Aorta (tissue), 5 donors: Measurements from ENCODE around the gene URI1. TPM values are rescaled to one million over a fixed set of nuclear protein-coding genes. Genes with fewer than 3 reads are reported as not detected.
"Not testable (repeated sequence)": the region's sequence is repeated elsewhere in the genome, so short reads cannot be mapped to it uniquely, and the experiment has no call there.

ENCODE experiments used
- ATAC-seq: fragments of 200-7000 bp; cut with Tn5 transposase; one replicate; pipeline ENCODE4 v1.9.1; 2022; ENCODE audit warnings: moderate library complexity; ENCODE audit not compliant: low FRiP score
- DNase-seq, 2 donors: peaks; one replicate each; pipeline ENCODE4 v3.0.0-alpha.2; 2020
- H3K27ac ChIP-seq, 2 donors: one replicate each; pipeline ENCODE4 v1.5.1; 2013; ENCODE audit warnings: low read length in 2 of 2, mild to moderate bottlenecking in 2 of 2, moderate library complexity in 2 of 2, control low read depth in 1 of 2, inconsistent platforms in 1 of 2, low read depth in 1 of 2
- H3K27me3 ChIP-seq, 2 donors: one replicate each; pipeline ENCODE4 v1.6.1; 2013; ENCODE audit warnings: control low read depth in 1 of 2, low read length in 1 of 2, mild to moderate bottlenecking in 1 of 2, moderate library complexity in 1 of 2; ENCODE audit not compliant: insufficient read depth in 2 of 2, control insufficient read depth in 1 of 2
- H3K36me3 ChIP-seq, 2 donors: one replicate each; pipeline ENCODE4 v1.6.1; 2013; ENCODE audit warnings: control low read depth in 1 of 2, low read length in 1 of 2, mild to moderate bottlenecking in 1 of 2; ENCODE audit not compliant: insufficient read depth in 2 of 2, control insufficient read depth in 1 of 2
- H3K4me1 ChIP-seq, 2 donors: one replicate each; pipeline ENCODE4 v1.6.1; 2013; ENCODE audit warnings: low read length in 2 of 2, control low read depth in 1 of 2, mild to moderate bottlenecking in 1 of 2, moderate library complexity in 1 of 2; ENCODE audit not compliant: insufficient read depth in 2 of 2, control insufficient read depth in 1 of 2
- H3K4me3 ChIP-seq, 2 donors: one replicate each; pipeline ENCODE4 v1.5.1; 2013; ENCODE audit warnings: low read length in 2 of 2, control low read depth in 1 of 2, mild to moderate bottlenecking in 1 of 2
- H3K9me3 ChIP-seq: one replicate; pipeline ENCODE4 v1.6.1; 2013; ENCODE audit warnings: mild to moderate bottlenecking, low read length; ENCODE audit not compliant: control insufficient read depth
- WGBS, 2 donors: extraction: QIAGEN DNeasy Blood & Tissue Kit; methylation state at CpG; one replicate each; pipeline ENCODE4 v1.1.7; 2013; 5-methylcytosine and 5-hydroxymethylcytosine counted together
- intact Hi-C, 2 donors: fragments of 100-400 bp; cut with DNase I; formaldehyde crosslinking; loops; one replicate each; pipeline versions ENCODE4 v1.14.2 to v1.15.0; 2022
- polyA plus RNA-seq, 2 donors: library from polyadenylated mRNA; stranded (reverse); fragments of 200-250 nt; gene quantifications; one replicate each; pipeline ENCODE4 v1.2.3, GENCODE V29; 2013
- total RNA-seq, 2 donors: library from RNA; stranded (reverse); fragmentation: NEBNext Ultra II Directional; extraction: Animal tissue kit (Norgen Biotek cat#: 25700); gene quantifications; one replicate each; pipeline ENCODE4 v1.2.1, GENCODE V29; 2021
- donor health status: healthy with polysubstance abuse.
- donor health status: Bipolar disorder and iron deficiency.
- donor health status: DM: no; HTN: no; CAD: no.
- donor health status: DM: no; HTN: no; CAD: no.
- donor health status: DM: yes; HTN: yes; CAD: no.

The URI1 gene
- total and polyA plus RNA-seq, 4 donors = 29.0 to 55.9 (median 44.1) TPM

DNA sequence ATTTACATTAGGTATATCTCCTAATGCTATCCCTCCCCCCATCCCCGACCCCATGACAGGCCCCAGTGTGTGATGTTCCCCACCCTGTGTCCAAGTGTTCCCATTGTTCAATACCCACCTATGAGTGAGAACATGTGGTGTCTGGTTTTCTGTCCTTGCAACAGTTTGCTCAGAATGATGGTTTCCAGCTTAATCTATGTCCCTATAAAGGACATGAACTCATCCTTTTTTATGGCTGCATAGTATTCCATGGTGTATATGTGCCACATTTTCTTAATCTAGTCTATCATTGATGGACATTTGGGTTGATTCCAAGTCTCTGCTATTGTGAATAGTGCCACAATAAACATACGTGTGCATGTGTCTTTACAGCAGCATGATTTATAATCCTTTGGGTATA is 26.2 kb upstream of the URI1 start:
- ATAC-seq, H3K27ac ChIP-seq, intact Hi-C loops, H3K4me1 ChIP-seq, H3K27me3 ChIP-seq, H3K36me3 ChIP-seq, H3K4me3 ChIP-seq, H3K9me3 ChIP-seq, DNase-seq: not testable (repeated sequence)
- 60 to 66% methylated on average over 2 of the region's 2 CpGs for WGBS, 2 donors

DNA sequence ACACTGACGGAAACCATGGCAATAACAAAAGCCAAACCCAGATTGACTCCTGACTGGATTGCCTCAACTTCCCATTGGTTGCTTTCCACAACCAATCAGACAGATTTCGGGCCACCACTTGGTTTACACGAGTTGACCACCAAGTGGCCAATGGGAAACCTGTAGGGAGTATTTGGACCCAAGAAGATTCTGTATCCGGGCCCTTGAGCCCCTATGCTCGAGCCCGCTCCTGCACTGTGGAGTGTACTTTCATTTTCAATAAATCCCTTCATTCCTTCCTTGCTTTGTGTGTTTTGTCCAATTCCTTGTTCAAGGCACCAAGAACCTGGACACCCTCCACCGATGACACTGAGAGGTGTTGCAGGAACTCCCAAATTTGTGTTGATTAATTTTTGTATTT is 24.1 kb upstream of the URI1 start:
- H3K4me1 ChIP-seq = no peaks in the 10 kb centered on the region
- 82 to 85% methylated on average over 7 of the region's 7 CpGs for WGBS, 2 donors
- intact Hi-C loops = no loop called here
- no peak for DNase-seq
- H3K9me3 ChIP-seq = no peaks in the 10 kb centered on the region
- no peaks in the 10 kb centered on the region for H3K27me3 ChIP-seq
- H3K36me3 ChIP-seq = no peaks in the 10 kb centered on the region
- ATAC-seq = no peak
- no peak overlapping the region for H3K4me3 ChIP-seq
- H3K27ac ChIP-seq = no peak overlapping the region

DNA sequence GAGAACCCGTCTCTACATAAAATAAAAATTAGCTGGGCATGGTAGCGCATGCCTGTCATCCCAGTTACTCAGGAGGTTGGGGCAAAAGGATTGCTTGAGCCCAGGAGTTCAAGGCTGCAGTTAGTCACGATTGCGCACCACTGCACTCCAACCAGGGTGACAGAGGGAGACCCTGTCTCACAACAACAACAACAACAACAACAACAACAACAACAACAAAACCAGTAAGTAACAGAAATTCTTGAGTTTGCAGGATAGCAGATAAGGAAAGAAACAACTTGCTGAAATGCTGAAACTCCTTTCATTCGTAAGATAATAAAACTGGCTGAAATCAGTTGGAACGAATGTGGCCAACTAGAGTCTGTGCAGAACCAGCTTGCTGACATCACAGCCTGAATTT is 23.1 kb upstream of the URI1 start:
- Histone ChIP-seq H3K27ac (no peak overlapping the region), H3K36me3 (no peaks in the 10 kb centered on the region), H3K27me3 (no peaks in the 10 kb centered on the region), H3K4me1 (no peaks in the 10 kb centered on the region), H3K4me3 (no peak overlapping the region), H3K9me3 (no peaks in the 10 kb centered on the region)
- intact Hi-C loops = no loop called here
- ATAC-seq (no peak), DNase-seq (no peak)
- 70 to 73% methylated on average over 6 of the region's 6 CpGs for WGBS, 2 donors

DNA sequence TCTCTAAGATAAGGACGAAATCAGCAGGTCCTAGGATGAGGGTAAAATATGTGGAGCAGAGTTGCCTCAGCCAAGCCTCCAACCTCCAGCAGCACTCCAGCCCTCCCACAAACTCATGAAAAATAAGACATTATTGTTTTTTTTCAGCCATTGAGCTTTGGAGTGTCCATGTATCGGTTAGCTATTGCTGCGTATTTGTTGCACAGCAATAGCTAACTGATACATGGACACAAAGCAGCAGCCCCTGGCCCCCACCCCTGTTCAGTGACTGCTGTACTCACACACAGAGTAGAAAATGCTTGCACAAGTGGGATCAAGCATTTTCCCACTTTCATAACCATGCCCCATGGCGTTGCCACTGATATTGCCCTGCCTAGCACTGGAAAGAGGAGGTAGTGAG is 19.1 kb upstream of the URI1 start:
- Histone ChIP-seq H3K27ac (no peak overlapping the region), H3K4me1 (no peaks in the 10 kb centered on the region), H3K4me3 (no peak overlapping the region), H3K36me3 (no peaks in the 10 kb centered on the region), H3K9me3 (no peaks in the 10 kb centered on the region), H3K27me3 (no peaks in the 10 kb centered on the region)
- 84 to 92% methylated on average over 4 of the region's 4 CpGs for WGBS, 2 donors
- intact Hi-C loops = no loop called here
- ATAC-seq = no peak
- DNase-seq = no peak

DNA sequence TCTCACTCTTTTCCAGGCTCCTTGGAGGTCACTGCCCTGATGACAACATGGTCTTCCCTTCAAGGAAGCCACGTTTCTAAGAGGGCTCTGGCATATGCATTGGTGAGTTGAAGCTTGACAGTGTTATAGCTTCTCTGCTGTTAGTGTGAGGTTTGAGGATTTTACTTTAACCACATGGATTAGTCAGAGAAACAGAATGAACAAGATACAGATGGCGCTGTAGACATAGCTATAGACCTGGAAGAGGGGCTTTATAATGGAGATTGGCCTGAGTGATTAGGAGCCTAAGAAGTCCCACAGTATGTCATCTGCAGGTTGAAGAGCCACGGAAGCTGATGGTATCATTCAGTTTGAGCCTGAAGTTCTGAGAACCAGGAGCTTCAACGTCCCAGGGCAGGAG is 18.4 kb upstream of the URI1 start:
- intact Hi-C loops = no loop called here

DNA sequence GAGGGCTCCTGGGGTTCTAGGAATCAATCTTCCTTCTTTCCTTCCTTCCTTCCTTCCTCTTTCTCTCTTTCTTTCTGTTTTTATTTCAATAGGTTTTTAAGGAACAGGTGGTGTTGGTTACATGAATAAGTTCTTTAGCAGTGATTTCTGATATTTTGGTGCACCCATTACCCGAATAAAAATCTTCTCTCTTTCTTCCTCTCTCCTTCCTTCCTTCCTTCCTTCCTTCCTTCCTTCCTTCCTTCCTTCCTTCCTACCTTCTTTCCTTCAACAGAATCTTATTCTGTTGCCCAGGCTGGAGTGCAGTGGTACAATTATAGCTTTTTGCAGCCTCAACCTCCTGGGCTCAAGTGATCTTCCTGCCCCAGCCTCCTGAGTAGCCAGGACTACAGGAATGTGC is 16.0 kb upstream of the URI1 start:
- 67 to 92% methylated on average over 1 of the region's 1 CpG for WGBS, 2 donors
- Histone ChIP-seq H3K27ac (no peak overlapping the region), H3K4me3 (no peak overlapping the region), H3K36me3 (no peaks in the 10 kb centered on the region), H3K4me1 (no peaks in the 10 kb centered on the region), H3K9me3 (no peaks in the 10 kb centered on the region), H3K27me3 (no peaks in the 10 kb centered on the region)
- intact Hi-C loops = no loop called here
- DNase-seq (no peak), ATAC-seq (no peak)

More for the DNA sequence above, 18.4 kb upstream of the URI1 start:
- DNase-seq (no peak), ATAC-seq (no peak)
- Histone ChIP-seq H3K27me3 (no peaks in the 10 kb centered on the region), H3K36me3 (no peaks in the 10 kb centered on the region), H3K4me3 (no peak overlapping the region), H3K9me3 (no peaks in the 10 kb centered on the region), H3K27ac (no peak overlapping the region), H3K4me1 (no peaks in the 10 kb centered on the region)
- 72 to 73% methylated on average over 4 of the region's 4 CpGs for WGBS, 2 donors

DNA sequence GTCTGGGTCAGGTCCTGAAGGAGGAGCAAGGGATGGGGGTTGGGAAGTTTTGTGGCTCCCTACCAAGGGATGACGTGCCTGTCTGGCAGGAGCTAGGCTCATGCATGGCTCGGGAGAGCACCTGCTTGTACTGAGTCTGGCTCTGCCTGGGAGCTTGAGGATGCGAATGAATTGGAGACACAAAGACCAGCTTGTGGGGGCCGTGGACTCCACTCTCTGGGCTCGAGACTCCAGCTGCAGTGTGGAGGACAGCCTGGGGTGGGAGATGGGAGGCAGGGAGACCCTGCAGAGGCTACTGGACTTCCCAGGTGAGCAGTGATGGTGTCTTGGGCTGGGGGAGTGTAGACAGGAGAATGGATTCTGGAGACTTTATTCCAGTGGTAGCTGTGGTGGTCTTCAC is 15.2 kb upstream of the URI1 start:
- ATAC-seq = no peak
- Histone ChIP-seq H3K9me3 (no peaks in the 10 kb centered on the region), H3K36me3 (no peaks in the 10 kb centered on the region), H3K27ac (no peak overlapping the region), H3K4me1 (no peaks in the 10 kb centered on the region), H3K4me3 (no peak overlapping the region), H3K27me3 (no peaks in the 10 kb centered on the region)
- intact Hi-C loops = no loop called here
- DNase-seq = no peak
- WGBS, 2 donors = 68 to 69% methylated on average over 5 of the region's 5 CpGs

DNA sequence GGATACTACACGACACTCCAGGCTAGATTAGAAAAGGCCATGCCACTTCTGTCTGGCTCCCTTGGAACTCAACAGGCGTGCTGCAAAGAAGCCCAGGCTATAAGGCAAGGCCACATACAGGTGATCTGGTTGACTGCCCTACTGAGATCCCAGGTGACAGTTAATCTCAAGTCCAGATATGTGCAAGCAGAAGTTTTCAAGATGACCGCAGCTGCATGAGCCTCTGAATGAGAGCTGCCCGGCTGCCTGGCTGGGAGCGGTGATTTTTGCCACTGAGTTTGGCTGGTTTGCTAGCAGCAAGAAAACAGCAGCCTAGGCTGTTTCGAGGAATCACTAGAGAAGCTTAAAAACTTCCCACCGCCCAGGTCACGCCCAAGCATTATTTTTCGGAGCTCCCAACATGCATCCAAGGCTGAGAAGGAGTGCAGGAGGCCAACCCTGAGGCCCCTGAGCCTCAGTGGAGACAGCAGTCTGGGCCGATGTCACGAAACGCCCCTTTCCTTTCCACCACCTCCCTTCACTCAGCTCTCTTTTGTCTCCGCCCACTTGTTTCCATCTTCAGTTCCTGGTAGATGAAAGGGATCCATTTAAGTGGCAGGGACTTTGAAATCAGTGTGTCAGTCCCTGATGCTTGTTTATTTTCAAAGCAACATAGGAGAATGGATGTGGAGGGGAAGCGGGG is 14.0 kb upstream of the URI1 start:
- WGBS, 2 donors = 39% methylated on average over 14 of the region's 14 CpGs
- no peaks in the 10 kb centered on the region for H3K4me1 ChIP-seq
- no peak overlapping the region for H3K4me3 ChIP-seq
- H3K27ac ChIP-seq = no peak overlapping the region
- ATAC-seq = no peak
- no peaks in the 10 kb centered on the region for H3K36me3 ChIP-seq
- H3K27me3 ChIP-seq = no peaks in the 10 kb centered on the region
- intact Hi-C loops = no loop called here
- H3K9me3 ChIP-seq = no peaks in the 10 kb centered on the region
- no peak for DNase-seq

DNA sequence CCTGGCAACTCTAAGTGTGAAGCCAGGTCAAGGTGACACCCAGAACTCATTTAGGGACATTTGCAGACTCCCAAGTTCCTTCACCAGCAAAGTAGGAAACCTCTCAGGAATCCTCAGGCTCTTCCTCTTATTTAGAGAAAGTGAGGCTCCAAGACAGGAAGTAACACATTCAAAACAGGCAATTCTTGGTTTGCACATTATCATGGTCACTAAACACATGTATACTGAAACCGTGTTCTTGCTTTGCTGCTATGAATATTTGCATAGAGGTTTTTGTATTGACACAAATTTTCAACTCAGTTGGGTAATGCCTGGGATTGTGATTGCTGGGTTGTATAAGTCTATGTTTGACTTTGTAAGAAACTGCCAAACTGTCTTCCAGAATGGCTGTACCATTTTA is 13.2 kb upstream of the URI1 start:
- no peaks in the 10 kb centered on the region for H3K27me3 ChIP-seq
- no peak overlapping the region for H3K27ac ChIP-seq
- no peaks in the 10 kb centered on the region for H3K9me3 ChIP-seq
- ATAC-seq (no peak), DNase-seq (no peak)
- no peaks in the 10 kb centered on the region for H3K36me3 ChIP-seq
- no peaks in the 10 kb centered on the region for H3K4me1 ChIP-seq
- intact Hi-C loops = no loop called here
- WGBS, 2 donors = 76 to 77% methylated on average over 1 of the region's 1 CpG
- no peak overlapping the region for H3K4me3 ChIP-seq
